ENCODE results near the gene CRELD1. TPM values are rescaled to one million over a fixed set of nuclear protein-coding genes. Genes with fewer than 3 reads are reported as not detected.

The CRELD1 gene
- total and polyA plus RNA-seq, 10 of the 15 experiments (the other 5 are each of a cell fraction or from before 2014, with no cell fraction given): 1.3 to 15.9 (median 8.8) TPM

GRCh38 chr3:9932843-9933560 lies 632 bp upstream of the CRELD1 start (continued):
- no peak for TF ChIP-seq PML (IDR thresholded peaks at IDR 0.05; ENCODE audit: low read length)
- TF ChIP-seq POU2F2 (IDR thresholded peaks at IDR 0.05; ENCODE audit: borderline replicate concordance, low read depth, low read length): peak; percentile 45; the same call in 2 of the 3 replicates
- TF ChIP-seq CBFB (IDR thresholded peaks at IDR 0.05; ENCODE audit: low read depth): no peak
- TF ChIP-seq RCOR1 (conservative IDR thresholded peaks at IDR 0.05; ENCODE audit: low read depth, low read length): no peak
- TF ChIP-seq, protein P1, sequence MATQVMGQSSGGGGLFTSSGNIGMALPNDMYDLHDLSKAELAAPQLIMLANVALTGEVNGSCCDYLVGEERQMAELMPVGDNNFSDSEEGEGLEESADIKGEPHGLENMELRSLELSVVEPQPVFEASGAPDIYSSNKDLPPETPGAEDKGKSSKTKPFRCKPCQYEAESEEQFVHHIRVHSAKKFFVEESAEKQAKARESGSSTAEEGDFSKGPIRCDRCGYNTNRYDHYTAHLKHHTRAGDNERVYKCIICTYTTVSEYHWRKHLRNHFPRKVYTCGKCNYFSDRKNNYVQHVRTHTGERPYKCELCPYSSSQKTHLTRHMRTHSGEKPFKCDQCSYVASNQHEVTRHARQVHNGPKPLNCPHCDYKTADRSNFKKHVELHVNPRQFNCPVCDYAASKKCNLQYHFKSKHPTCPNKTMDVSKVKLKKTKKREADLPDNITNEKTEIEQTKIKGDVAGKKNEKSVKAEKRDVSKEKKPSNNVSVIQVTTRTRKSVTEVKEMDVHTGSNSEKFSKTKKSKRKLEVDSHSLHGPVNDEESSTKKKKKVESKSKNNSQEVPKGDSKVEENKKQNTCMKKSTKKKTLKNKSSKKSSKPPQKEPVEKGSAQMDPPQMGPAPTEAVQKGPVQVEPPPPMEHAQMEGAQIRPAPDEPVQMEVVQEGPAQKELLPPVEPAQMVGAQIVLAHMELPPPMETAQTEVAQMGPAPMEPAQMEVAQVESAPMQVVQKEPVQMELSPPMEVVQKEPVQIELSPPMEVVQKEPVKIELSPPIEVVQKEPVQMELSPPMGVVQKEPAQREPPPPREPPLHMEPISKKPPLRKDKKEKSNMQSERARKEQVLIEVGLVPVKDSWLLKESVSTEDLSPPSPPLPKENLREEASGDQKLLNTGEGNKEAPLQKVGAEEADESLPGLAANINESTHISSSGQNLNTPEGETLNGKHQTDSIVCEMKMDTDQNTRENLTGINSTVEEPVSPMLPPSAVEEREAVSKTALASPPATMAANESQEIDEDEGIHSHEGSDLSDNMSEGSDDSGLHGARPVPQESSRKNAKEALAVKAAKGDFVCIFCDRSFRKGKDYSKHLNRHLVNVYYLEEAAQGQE (IDR thresholded peaks at IDR 0.05; ENCODE audit: low read depth, low read length): no peak
- no peak for TF ChIP-seq HDGF (IDR thresholded peaks at IDR 0.05)
- no peak for TF ChIP-seq RBBP5 (conservative IDR thresholded peaks at IDR 0.05)
- peak; percentile 16; the same call in 1 of the 2 replicates for TF ChIP-seq ZNF217 (IDR thresholded peaks at IDR 0.05)
- no peak for TF ChIP-seq MEF2A (IDR thresholded peaks at IDR 0.05; ENCODE audit: insufficient read depth, low read depth, low read length)
- TF ChIP-seq ZZZ3 (IDR thresholded peaks at IDR 0.05; ENCODE audit: control insufficient read depth, insufficient read length, low read depth): no peak
- TF ChIP-seq, protein P2, sequence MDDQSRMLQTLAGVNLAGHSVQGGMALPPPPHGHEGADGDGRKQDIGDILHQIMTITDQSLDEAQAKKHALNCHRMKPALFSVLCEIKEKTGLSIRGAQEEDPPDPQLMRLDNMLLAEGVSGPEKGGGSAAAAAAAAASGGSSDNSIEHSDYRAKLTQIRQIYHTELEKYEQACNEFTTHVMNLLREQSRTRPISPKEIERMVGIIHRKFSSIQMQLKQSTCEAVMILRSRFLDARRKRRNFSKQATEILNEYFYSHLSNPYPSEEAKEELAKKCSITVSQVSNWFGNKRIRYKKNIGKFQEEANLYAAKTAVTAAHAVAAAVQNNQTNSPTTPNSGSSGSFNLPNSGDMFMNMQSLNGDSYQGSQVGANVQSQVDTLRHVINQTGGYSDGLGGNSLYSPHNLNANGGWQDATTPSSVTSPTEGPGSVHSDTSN (IDR thresholded peaks at IDR 0.05; ENCODE audit: insufficient replicate concordance, low read depth, low read length): no peak
- TF ChIP-seq, protein P3, sequence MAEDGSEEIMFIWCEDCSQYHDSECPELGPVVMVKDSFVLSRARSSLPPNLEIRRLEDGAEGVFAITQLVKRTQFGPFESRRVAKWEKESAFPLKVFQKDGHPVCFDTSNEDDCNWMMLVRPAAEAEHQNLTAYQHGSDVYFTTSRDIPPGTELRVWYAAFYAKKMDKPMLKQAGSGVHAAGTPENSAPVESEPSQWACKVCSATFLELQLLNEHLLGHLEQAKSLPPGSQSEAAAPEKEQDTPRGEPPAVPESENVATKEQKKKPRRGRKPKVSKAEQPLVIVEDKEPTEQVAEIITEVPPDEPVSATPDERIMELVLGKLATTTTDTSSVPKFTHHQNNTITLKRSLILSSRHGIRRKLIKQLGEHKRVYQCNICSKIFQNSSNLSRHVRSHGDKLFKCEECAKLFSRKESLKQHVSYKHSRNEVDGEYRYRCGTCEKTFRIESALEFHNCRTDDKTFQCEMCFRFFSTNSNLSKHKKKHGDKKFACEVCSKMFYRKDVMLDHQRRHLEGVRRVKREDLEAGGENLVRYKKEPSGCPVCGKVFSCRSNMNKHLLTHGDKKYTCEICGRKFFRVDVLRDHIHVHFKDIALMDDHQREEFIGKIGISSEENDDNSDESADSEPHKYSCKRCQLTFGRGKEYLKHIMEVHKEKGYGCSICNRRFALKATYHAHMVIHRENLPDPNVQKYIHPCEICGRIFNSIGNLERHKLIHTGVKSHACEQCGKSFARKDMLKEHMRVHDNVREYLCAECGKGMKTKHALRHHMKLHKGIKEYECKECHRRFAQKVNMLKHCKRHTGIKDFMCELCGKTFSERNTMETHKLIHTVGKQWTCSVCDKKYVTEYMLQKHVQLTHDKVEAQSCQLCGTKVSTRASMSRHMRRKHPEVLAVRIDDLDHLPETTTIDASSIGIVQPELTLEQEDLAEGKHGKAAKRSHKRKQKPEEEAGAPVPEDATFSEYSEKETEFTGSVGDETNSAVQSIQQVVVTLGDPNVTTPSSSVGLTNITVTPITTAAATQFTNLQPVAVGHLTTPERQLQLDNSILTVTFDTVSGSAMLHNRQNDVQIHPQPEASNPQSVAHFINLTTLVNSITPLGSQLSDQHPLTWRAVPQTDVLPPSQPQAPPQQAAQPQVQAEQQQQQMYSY (CRISPR knock-in tag; IDR thresholded peaks at IDR 0.05): no peak
